ENCODE data around the gene CNOT6L. TPM values are rescaled to one million over a fixed set of nuclear protein-coding genes. Genes with fewer than 3 reads are reported as not detected.
"Not testable (repeated sequence)": the region's sequence is repeated elsewhere in the genome, so short reads cannot be mapped to it uniquely, and the experiment has no call there.

The CNOT6L gene
- total RNA-seq, 2 donors from 2014 or later, result 17.5 to 19.2 TPM

DNA sequence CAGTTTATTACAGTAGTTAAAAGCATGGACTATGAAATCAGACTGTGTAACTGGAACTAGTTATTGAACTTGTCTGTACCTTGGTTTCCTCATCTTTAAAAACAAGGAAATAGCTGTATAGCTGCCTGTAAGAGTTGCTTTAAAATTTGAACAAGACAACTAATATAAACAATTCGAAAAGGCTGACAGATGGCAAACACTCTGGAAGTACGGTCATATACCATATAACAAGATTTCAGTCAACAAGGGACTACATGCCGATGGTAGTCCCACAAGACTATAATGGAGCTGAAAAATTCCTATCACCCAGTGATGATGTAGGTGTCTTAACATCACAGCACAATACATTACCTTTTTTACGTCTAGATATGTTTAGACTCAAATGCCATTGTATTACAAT, 78.7 kb downstream of the CNOT6L start:
- intact Hi-C loops (cut with DNase I), result no loop called here
- TF ChIP-seq, protein P1, sequence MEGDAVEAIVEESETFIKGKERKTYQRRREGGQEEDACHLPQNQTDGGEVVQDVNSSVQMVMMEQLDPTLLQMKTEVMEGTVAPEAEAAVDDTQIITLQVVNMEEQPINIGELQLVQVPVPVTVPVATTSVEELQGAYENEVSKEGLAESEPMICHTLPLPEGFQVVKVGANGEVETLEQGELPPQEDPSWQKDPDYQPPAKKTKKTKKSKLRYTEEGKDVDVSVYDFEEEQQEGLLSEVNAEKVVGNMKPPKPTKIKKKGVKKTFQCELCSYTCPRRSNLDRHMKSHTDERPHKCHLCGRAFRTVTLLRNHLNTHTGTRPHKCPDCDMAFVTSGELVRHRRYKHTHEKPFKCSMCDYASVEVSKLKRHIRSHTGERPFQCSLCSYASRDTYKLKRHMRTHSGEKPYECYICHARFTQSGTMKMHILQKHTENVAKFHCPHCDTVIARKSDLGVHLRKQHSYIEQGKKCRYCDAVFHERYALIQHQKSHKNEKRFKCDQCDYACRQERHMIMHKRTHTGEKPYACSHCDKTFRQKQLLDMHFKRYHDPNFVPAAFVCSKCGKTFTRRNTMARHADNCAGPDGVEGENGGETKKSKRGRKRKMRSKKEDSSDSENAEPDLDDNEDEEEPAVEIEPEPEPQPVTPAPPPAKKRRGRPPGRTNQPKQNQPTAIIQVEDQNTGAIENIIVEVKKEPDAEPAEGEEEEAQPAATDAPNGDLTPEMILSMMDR (IDR thresholded peaks at IDR 0.05), result no peak
- no peak for TF ChIP-seq POLR2A (IDR thresholded peaks at IDR 0.05)

DNA sequence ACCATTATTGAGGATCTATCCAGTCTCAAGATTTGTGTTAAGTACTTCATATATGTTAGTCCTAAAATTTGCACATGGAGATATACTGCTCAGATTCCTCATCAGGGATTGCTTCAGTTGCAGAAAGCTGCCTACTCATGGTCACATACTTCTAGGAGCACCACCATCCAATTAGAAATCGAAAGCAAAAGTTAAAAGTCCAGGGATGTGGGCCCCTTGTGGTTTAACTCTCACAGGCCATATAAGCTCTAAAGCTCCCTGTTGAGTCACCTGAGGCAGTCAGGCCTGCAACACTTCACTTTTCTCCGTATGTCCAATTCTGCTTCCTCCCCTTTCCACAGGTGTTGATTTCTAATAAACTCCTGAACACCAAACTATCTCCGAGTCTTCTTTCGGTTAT, 84.2 kb downstream of the CNOT6L start:
- intact Hi-C loops (cut with DNase I), result no loop called here
- Histone ChIP-seq H3K27me3 (no peaks in the 10 kb centered on the region), H3K36me3 (replicated peaks in 1 of 2; ENCODE audit: insufficient read depth in 1 of 2, low read depth in 2 of 2) (peaks cover under 1 to 4% of the 10 kb centered on the region in 2 donors), H3K27ac (no peak overlapping the region), H3K9me3 (no peaks in the 10 kb centered on the region), H3K4me1 (no peaks in the 10 kb centered on the region), H3K4me3 (no peak overlapping the region)
- no peak for ATAC-seq
- WGBS, 2 donors, result 69 to 90% methylated on average over 4 of the region's 4 CpGs
- DNase-seq, result no peak
- TF ChIP-seq, protein P1 (IDR thresholded peaks at IDR 0.05), result no peak
- no peak for TF ChIP-seq POLR2A (IDR thresholded peaks at IDR 0.05)

More for the DNA sequence above, 78.7 kb downstream of the CNOT6L start:
- Histone ChIP-seq H3K9me3 (peaks cover 0 to 3% (median 0%) of the 10 kb centered on the region in 3 donors), H3K27me3 (no peaks in the 10 kb centered on the region), H3K4me3 (no peak overlapping the region), H3K27ac (no peak overlapping the region), H3K4me1 (no peaks in the 10 kb centered on the region), H3K36me3 (replicated peaks in 1 of 2; ENCODE audit: insufficient read depth in 1 of 2, low read depth in 2 of 2) (peaks cover 7 to 8% of the 10 kb centered on the region in 2 donors)
- DNase-seq (no peak), ATAC-seq (no peak)
- 93 to 95% methylated on average over 4 of the region's 4 CpGs for WGBS, 2 donors

DNA sequence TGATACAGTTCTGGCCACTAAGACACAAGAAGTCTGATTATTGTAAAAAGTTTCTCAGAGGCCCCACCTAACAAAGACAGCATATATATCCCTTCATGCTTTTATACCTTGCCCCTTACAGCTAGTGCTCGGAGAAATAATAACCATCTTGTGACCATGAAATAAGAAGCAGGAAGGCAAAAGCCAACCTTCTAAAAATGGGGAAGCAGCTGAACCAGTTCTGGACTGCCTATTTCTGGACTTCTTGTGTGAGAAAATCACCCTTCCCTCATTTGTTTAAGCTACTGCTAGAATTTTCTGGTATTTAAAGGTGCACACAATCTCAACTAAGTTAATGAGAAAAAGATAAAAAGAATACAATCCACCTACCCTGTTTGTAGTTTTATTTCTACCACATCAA, 87.5 kb downstream of the CNOT6L start:
- 79 to 89% methylated on average over 1 of the region's 1 CpG for WGBS, 2 donors
- Histone ChIP-seq H3K9me3 (no peaks in the 10 kb centered on the region), H3K27ac (no peak overlapping the region), H3K4me1 (no peaks in the 10 kb centered on the region), H3K4me3 (no peak overlapping the region), H3K27me3 (no peaks in the 10 kb centered on the region), H3K36me3 (replicated peaks in 1 of 2; ENCODE audit: insufficient read depth in 1 of 2, low read depth in 2 of 2) (peaks cover 0 to 8% of the 10 kb centered on the region in 2 donors)
- DNase-seq, result no peak
- ATAC-seq, result no peak
- TF ChIP-seq POLR2A (IDR thresholded peaks at IDR 0.05), result no peak
- TF ChIP-seq, protein P1 (IDR thresholded peaks at IDR 0.05), result no peak
- intact Hi-C loops (cut with DNase I), result no loop called here

DNA sequence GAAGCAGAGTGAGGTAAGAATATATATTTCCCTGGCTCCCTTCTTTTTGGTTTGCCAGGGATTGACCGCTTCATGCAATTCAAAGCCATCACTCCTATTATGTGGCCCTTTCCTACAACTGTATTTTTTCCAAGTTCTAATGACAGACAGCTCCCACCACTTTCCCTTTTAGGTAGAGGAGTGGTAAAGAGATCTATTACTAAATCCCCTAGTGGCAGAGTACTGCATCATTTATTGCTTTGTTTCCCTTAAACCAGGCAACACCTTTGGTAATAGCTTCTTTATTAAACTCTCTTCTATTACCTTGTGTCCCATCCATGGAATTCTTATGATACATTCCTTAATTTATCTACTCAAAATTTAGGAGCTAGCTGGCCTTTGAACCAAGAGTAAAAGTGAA, 90.7 kb downstream of the CNOT6L start:
- H3K4me1 ChIP-seq, result peaks cover 8% of the 10 kb centered on the region
- ATAC-seq, result no peak
- WGBS, 2 donors, result 100% methylated on average over 1 of the region's 1 CpG
- H3K4me3 ChIP-seq, result no peak overlapping the region
- H3K9me3 ChIP-seq, result no peaks in the 10 kb centered on the region
- intact Hi-C loops (cut with DNase I), result no loop called here
- no peak for TF ChIP-seq POLR2A (IDR thresholded peaks at IDR 0.05)
- TF ChIP-seq, protein P1 (IDR thresholded peaks at IDR 0.05), result no peak
- DNase-seq, result no peak
- H3K27ac ChIP-seq, result no peak overlapping the region
- peaks cover 0 to 12% of the 10 kb centered on the region in 2 donors for H3K36me3 ChIP-seq (replicated peaks in 1 of 2; ENCODE audit: insufficient read depth in 1 of 2, low read depth in 2 of 2)
- H3K27me3 ChIP-seq, result no peaks in the 10 kb centered on the region

DNA sequence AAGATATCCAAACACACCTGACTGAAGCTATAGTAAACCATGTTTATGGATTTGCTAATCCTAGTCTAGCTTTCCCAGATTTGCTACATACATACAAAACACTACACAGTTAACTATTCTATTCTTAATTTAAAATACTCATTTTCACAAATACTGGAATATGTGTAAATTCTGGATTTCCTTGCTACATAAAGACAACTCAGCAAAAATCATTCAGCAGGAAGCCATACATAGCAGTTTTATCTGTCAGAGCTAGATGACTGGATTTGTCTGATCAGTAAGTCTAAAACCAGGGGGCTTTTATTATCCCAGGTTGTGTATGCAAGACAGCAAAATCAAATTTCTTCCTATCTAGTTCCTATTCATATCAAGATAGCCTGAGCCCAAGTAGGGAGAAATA, 98.1 kb downstream of the CNOT6L start:
- ATAC-seq (no peak), DNase-seq (no peak)
- intact Hi-C loops (cut with DNase I), result no loop called here
- Histone ChIP-seq H3K4me3 (no peak overlapping the region), H3K36me3 (replicated peaks in 1 of 2; ENCODE audit: insufficient read depth in 1 of 2, low read depth in 2 of 2) (peaks cover 0 to under 1% of the 10 kb centered on the region in 2 donors), H3K27me3 (no peaks in the 10 kb centered on the region), H3K27ac (no peak overlapping the region), H3K4me1 (peaks cover 13% of the 10 kb centered on the region), H3K9me3 (no peaks in the 10 kb centered on the region)
- no peak for TF ChIP-seq POLR2A (IDR thresholded peaks at IDR 0.05)
- TF ChIP-seq, protein P1 (IDR thresholded peaks at IDR 0.05), result no peak

DNA sequence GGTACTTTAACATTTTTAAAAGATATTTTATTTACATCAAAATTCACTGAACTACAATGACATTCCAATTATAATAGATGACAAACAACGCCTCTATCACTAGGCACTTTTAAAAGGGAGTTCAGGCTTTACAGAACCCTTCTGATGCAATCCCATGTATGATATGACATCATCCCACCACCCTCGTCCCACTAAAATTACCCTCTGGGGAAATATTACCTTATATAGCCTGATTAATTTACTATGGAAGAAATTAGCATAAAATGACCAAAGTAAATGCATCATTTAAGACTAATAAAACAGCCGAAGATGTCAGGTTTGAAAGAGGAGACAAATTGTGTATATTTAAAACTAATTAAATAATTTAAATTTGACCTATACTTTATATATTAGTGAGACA, 100.7 kb downstream of the CNOT6L start:
- WGBS, 2 donors, result 75 to 80% methylated on average over 3 of the region's 3 CpGs
- H3K27me3 ChIP-seq; H3K9me3 ChIP-seq; DNase-seq; intact Hi-C loops (cut with DNase I); H3K4me3 ChIP-seq; ATAC-seq; H3K36me3 ChIP-seq (replicated peaks in 1 of 2; ENCODE audit: insufficient read depth in 1 of 2, low read depth in 2 of 2); H3K27ac ChIP-seq: not testable (repeated sequence)
- H3K4me1 ChIP-seq, result peaks cover 21% of the 10 kb centered on the region
